K562 (cell line): ENCODE data around the gene PPT1. TPM values are rescaled to one million over a fixed set of nuclear protein-coding genes. Genes with fewer than 3 reads are reported as not detected.
A peak's percentile ranks its signal among the peaks of the same experiment; 100 is the strongest.

Experiments used
- ATAC-seq: fragments of 200-7000 bp; cut with Tn5 transposase; 3 replicates; pipeline ENCODE4 v1.9.1; 2020; ENCODE audit warnings: moderate library complexity
- BruUV-seq: library from RNA; stranded (reverse); fragments of 400-500 nt; replicated peaks from 2 replicates; lab custom pipeline; 2021; lab: Mats Ljungman, UMichigan
- CTCF ChIA-PET: fragments of 300-600 bp; formaldehyde crosslinking; extraction: SDS; loops from one replicate; lab custom pipeline; 2021; ENCODE audit warnings: low intra/inter-chr PET ratio; lab: Yijun Ruan, JAX
- POLR2A ChIA-PET: fragments of 300-600, 350-650 bp; sonication (Branson Sonifier 250); formaldehyde crosslinking; extraction: SDS; loops from one replicate; lab custom pipeline; 2021; ENCODE audit warnings: antibody characterized with exemption, inconsistent platforms; lab: Yijun Ruan, JAX
- DNase-seq, 4 experiments: peaks; one replicate each; pipeline versions ENCODE4 v3.0.0 to v3.0.0-alpha.2; 2011 to 2018; ENCODE audit warnings: low spot score in 3 of 4, mixed read lengths in 3 of 4; ENCODE audit errors: extremely low read depth in 1 of 4
- FAIRE-seq: peaks from 2 replicates; lab custom pipeline; 2011; peaks lifted over from hg19 to GRCh38; lab: Jason Lieb, UNC
- H2AFZ ChIP-seq: 2 replicates; pipeline ENCODE4 v1.6.0; 2011; ENCODE audit warnings: low read depth, low read length, control low read depth, inconsistent platforms
- H3K27ac ChIP-seq: fragments of 200-600 bp; 3 replicates; pipeline ENCODE4 v1.8.0; 2011; ENCODE audit warnings: low read depth, mild to moderate bottlenecking, control low read depth, inconsistent platforms, low read length, moderate library complexity, mixed read lengths; ENCODE audit errors: extremely low read depth
- H3K27me3 ChIP-seq, 2 experiments: fragments of 300-600 bp in 1 of 2; 2 replicates in 1 of 2; 3 replicates in 1 of 2; pipeline versions ENCODE4 v1.6.0 to v1.8.0; 2011; ENCODE audit warnings: inconsistent platforms in 2 of 2, low read length in 2 of 2, mild to moderate bottlenecking in 1 of 2, mixed read lengths in 1 of 2, moderate library complexity in 1 of 2; ENCODE audit not compliant: control insufficient read depth in 2 of 2, insufficient read depth in 2 of 2
- H3K36me3 ChIP-seq: fragments of 300-600 bp; 3 replicates; pipeline ENCODE4 v1.8.0; 2011; ENCODE audit warnings: mild to moderate bottlenecking, low read length, inconsistent platforms; ENCODE audit not compliant: control insufficient read depth, insufficient read depth
- H3K4me1 ChIP-seq, 2 experiments: fragments of 200-600 bp in 1 of 2; replicated peaks in 1 of 2; 2 replicates in 1 of 2; 3 replicates in 1 of 2; pipeline versions ENCODE4 v1.5.1 to v1.8.0; 2011; ENCODE audit warnings: inconsistent platforms in 2 of 2, low read length in 2 of 2, mild to moderate bottlenecking in 1 of 2, mixed read lengths in 1 of 2, moderate library complexity in 1 of 2; ENCODE audit not compliant: control insufficient read depth in 2 of 2, insufficient read depth in 2 of 2
- H3K4me2 ChIP-seq: 2 replicates; pipeline ENCODE4 v1.6.1; 2011; ENCODE audit warnings: low read length, control low read depth, inconsistent platforms, mixed read lengths; ENCODE audit not compliant: insufficient read depth
- H3K4me3 ChIP-seq: fragments of 200-600 bp; sonication (generic), shearing (Covaris generic); 2 replicates; pipeline ENCODE4 v1.5.1; 2016; ENCODE audit warnings: control low read depth, inconsistent platforms
- H3K79me2 ChIP-seq: fragments of 200-600 bp; 3 replicates; pipeline ENCODE4 v1.8.0; 2011; ENCODE audit warnings: low read length, inconsistent platforms; ENCODE audit not compliant: control insufficient read depth, insufficient read depth
- H3K9ac ChIP-seq, 2 experiments: 2 replicates each; pipeline versions ENCODE4 v1.6.0 to v1.6.1; 2011; ENCODE audit warnings: low read depth in 2 of 2, low read length in 2 of 2, control low read depth in 1 of 2, inconsistent platforms in 1 of 2, mild to moderate bottlenecking in 1 of 2, mixed read lengths in 1 of 2; ENCODE audit not compliant: insufficient read depth in 1 of 2
- H3K9me1 ChIP-seq: one replicate; pipeline ENCODE4 v1.6.0; 2011; ENCODE audit warnings: inconsistent platforms, mild to moderate bottlenecking, low read length, moderate library complexity; ENCODE audit not compliant: control insufficient read depth, insufficient read depth
- H3K9me3 ChIP-seq: replicated peaks from 2 replicates; pipeline ENCODE4 v1.5.1; 2011; ENCODE audit warnings: low read depth, low read length, inconsistent platforms; ENCODE audit not compliant: control insufficient read depth, insufficient read depth
- H4K20me1 ChIP-seq: replicated peaks from 2 replicates; pipeline ENCODE4 v1.6.1; 2011; ENCODE audit warnings: low read length, inconsistent platforms, mixed read lengths; ENCODE audit not compliant: control insufficient read depth, insufficient read depth
- BCOR ChIP-seq: fragments of 450-650 bp; IDR thresholded peaks from 2 replicates; pipeline ENCODE4 v1.6.1; 2016
- CAMTA2 ChIP-seq: fragments of 250-450 bp; sonication (Bioruptor Pico); conservative IDR thresholded peaks from 2 replicates; pipeline ENCODE4 v1.5.1; 2022
- DIDO1 ChIP-seq: fragments of 450-650 bp; IDR thresholded peaks from 2 replicates; pipeline ENCODE4 v1.6.1; 2016; ENCODE audit warnings: low read depth, missing biosample characterization, missing genetic modification characterization
- LEF1 ChIP-seq: fragments of 450-650 bp; IDR thresholded peaks from 2 replicates; pipeline ENCODE4 v1.6.1; 2016; ENCODE audit warnings: mild to moderate bottlenecking
- MTA1 ChIP-seq: fragments of 450-650 bp; IDR thresholded peaks from 2 replicates; pipeline ENCODE4 v1.6.1; 2017; ENCODE audit warnings: borderline replicate concordance
- NR1H2 ChIP-seq: sonication (generic); formaldehyde crosslinking; IDR thresholded peaks from 2 replicates; pipeline ENCODE4 v1.4.0; 2020; ENCODE audit warnings: mild to moderate bottlenecking, missing genetic modification reagents
- PHTF2 ChIP-seq: fragments of 250-450 bp; sonication (Bioruptor Pico); IDR thresholded peaks from 2 replicates; pipeline ENCODE4 v1.5.0; 2021; ENCODE audit warnings: mild to moderate bottlenecking
- SMARCE1 ChIP-seq: fragments of 450-650 bp; IDR thresholded peaks from 2 replicates; pipeline ENCODE4 v1.7.1; 2016; ENCODE audit warnings: mild to moderate bottlenecking
- SOX6 ChIP-seq: fragments of 450-650 bp; IDR thresholded peaks from 2 replicates; pipeline ENCODE4 v1.6.1; 2014; ENCODE audit warnings: mild to moderate bottlenecking
- STAG1 ChIP-seq: sonication (generic); formaldehyde crosslinking; IDR thresholded peaks from 2 replicates; pipeline ENCODE4 v1.5.0; 2020; ENCODE audit warnings: missing genetic modification reagents, borderline replicate concordance
- TCF3 ChIP-seq: sonication (generic); formaldehyde crosslinking; IDR thresholded peaks from 2 replicates; pipeline ENCODE4 v1.4.0; 2020; ENCODE audit warnings: mild to moderate bottlenecking, missing genetic modification reagents
- WGBS: fragments of 100-300 bp; shearing (Covaris generic); methylation state at CpG from one replicate; pipeline ENCODE4 v1.1.6; 2016; ENCODE audit warnings: low coverage, mixed read lengths; ENCODE audit not compliant: insufficient coverage; ENCODE audit errors: missing lambda C conversion rate; 5-methylcytosine and 5-hydroxymethylcytosine counted together
- in situ Hi-C: fragments of 300-500 bp; cut with MboI; formaldehyde crosslinking; loops from 4 replicates; pipeline ENCODE4 v1.15.0; 2018; ENCODE audit warnings: inconsistent platforms, mixed read lengths
- intact Hi-C: fragments of 100-400 bp; cut with micrococcal nuclease; formaldehyde crosslinking; loops from 2 replicates; pipeline ENCODE4 v1.14.2; 2022
- polyA plus RNA-seq, 8 experiments: library from polyadenylated mRNA; depleted of rRNA in 4 of 8; stranded (reverse) in 5 of 8; unstranded in 3 of 8; fragments of >200 nt; fragmentation: Nextera tagmentation in 2 of 8; fragmentation: Illumina TruSeq in 1 of 8; extraction: Ambion mirVana in 2 of 8; extraction: Trizol in 1 of 8; gene quantifications; 2 replicates each; pipeline versions ENCODE4 v1.2.1 to v1.2.3, GENCODE V29; 2011 to 2014; ENCODE audit warnings: inconsistent platforms in 1 of 8, missing spikeins in 1 of 8
- total RNA-seq, 7 experiments: library from RNA; depleted of rRNA in 6 of 7; stranded (reverse); fragments of >200 nt in 6 of 7; fragmentation: Illumina TruSeq in 2 of 7; extraction: Trizol in 2 of 7; gene quantifications; 2 replicates each; pipeline versions ENCODE4 v1.2.1 to v1.2.3, GENCODE V29; 2011 to 2021; ENCODE audit warnings: low replicate concordance in 1 of 7
- TF ChIP-seq, protein P1 (sequence below), 2 experiments: fragments of 450-650 bp; formaldehyde crosslinking in 1 of 2; IDR thresholded peaks; 2 replicates each; pipeline versions ENCODE4 v1.4.0 to v1.6.1; 2014 to 2020; ENCODE audit warnings: mild to moderate bottlenecking in 2 of 2, borderline replicate concordance in 1 of 2, low read depth in 1 of 2

PPT1 gene
- total and polyA plus RNA-seq, 9 of the 15 experiments (the other 6 are each of a cell fraction or from before 2014, with no cell fraction given) = 72.2 to 285 (median 143) TPM

DNA sequence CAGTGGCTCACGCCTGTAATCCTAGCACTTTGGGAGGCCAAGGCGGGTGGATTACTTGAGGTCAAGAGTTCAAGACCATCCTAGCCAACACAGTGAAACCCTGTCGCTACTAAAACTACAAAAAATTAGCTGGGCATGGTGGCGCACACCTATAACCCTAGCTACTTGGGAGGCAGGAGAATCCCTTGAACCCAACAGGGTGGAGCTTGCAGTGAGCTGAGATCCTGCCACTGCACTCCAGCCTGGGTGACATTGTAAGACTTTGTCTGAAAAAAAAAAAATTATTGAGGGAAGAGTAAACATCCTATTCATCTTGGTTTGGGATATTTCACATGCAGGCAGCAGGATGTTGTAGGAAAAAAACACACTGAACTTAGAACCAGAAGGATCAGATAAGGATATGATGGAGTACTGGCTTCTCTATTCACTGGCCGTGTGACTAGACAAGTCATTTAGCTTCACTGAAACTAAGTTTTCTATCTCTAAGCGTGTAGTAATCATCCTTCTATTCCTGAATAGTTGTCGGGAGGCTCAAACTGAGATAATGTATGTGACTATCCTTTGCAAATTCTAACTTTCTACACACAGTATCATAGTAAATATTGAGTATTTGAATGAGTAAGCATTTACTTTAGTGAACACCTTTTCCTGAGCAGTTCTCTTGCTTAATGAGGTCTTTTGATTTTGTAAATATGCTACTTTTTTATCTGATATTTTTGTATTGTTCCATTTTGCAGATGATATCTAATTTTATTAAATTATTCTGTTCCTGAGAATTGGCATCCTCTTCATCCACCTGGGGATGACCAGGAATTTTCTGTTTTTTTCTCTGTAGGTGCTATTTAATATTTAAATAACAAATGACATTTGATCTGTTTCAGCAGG, 38.4 kb downstream of the PPT1 start (continued):
- TF ChIP-seq PHTF2 (CRISPR knock-in tag) = no peak
- TF ChIP-seq MTA1 = peak; percentile 12; the same call in 1 of the 2 replicates
- peak; percentile 45; the same call in 1 of the 2 replicates for TF ChIP-seq SMARCE1
- 0 out of 2 replicates have a peak, but pooled peaks have one; percentile 27 for TF ChIP-seq CAMTA2 (CRISPR knock-in tag)
- peak; percentile 6; the same call in 1 of the 2 replicates for TF ChIP-seq TCF3 (CRISPR knock-in tag)
- 0 out of 2 replicates have a peak, but pooled peaks have one; percentile 58 for TF ChIP-seq NR1H2 (CRISPR knock-in tag)
- no peak for TF ChIP-seq STAG1 (CRISPR knock-in tag)
- TF ChIP-seq SOX6 = peak; percentile 53; the same call in 1 of the 2 replicates
- peak; percentile 64 for TF ChIP-seq BCOR
- TF ChIP-seq, all 486 proteins: peak for 65

DNA sequence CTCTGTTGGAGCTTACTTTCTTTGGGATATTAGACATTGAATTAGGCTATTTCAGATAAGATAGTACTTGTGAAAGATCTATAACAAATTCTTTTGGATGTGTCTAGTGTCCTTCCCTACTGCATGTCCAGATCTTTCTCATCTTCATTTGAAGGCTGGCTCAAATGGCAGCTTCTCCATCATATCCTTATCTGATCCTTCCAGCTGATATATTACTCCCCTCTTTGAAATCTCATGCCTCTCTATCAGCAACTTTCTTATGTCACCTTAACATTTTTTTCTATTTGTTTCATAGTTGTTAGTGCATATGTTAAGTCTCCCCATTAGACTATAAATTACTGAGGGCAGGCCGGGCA, 39.0 kb downstream of the PPT1 start:
- Histone ChIP-seq H3K9me1 (no peaks in the 10 kb centered on the region), H3K27me3 (no peaks in the 10 kb centered on the region; a peak in 1 of 5 replicates), H2AFZ (no peak overlapping the region), H3K4me1 (peaks cover 34 to 79% of the 10 kb centered on the region in 2 experiments), H3K9ac (peak overlapping the region in 1 of 2 experiments; percentile 74; a peak in 2 of 4 replicates), H4K20me1 (no peaks in the 10 kb centered on the region), H3K4me3 (no peak overlapping the region; the same call in 1 of the 2 replicates), H3K27ac (peak overlapping the region; percentile 92), H3K9me3 (no peaks in the 10 kb centered on the region), H3K4me2 (peak overlapping the region; percentile 50), H3K79me2 (peaks cover 82% of the 10 kb centered on the region), H3K36me3 (peaks cover 51% of the 10 kb centered on the region)
- BruUV-seq = no TSS peak
- ChIA-PET POLR2A (interaction anchor here (0.6 to 6.2 kb wide), 19 partner anchors 8 to 736 kb away, joined by 3 to 64 read pairs (median 4); partner anchors contain the start of genes CAP1 and SMAP2), CTCF (no interaction called here)
- intact Hi-C loops = no loop called here
- DNase-seq = peak in 3 of 4 experiments; percentile 43 to 61 (median 60)
- ATAC-seq = peak; percentile 1; the same call in 1 of the 3 replicates
- FAIRE-seq = no peak
- 0% methylated on average over 1 of the region's 1 CpG for WGBS
- in situ Hi-C loops = no loop called here
- TF ChIP-seq LEF1 = peak; percentile 27
- TF ChIP-seq, protein P1, sequence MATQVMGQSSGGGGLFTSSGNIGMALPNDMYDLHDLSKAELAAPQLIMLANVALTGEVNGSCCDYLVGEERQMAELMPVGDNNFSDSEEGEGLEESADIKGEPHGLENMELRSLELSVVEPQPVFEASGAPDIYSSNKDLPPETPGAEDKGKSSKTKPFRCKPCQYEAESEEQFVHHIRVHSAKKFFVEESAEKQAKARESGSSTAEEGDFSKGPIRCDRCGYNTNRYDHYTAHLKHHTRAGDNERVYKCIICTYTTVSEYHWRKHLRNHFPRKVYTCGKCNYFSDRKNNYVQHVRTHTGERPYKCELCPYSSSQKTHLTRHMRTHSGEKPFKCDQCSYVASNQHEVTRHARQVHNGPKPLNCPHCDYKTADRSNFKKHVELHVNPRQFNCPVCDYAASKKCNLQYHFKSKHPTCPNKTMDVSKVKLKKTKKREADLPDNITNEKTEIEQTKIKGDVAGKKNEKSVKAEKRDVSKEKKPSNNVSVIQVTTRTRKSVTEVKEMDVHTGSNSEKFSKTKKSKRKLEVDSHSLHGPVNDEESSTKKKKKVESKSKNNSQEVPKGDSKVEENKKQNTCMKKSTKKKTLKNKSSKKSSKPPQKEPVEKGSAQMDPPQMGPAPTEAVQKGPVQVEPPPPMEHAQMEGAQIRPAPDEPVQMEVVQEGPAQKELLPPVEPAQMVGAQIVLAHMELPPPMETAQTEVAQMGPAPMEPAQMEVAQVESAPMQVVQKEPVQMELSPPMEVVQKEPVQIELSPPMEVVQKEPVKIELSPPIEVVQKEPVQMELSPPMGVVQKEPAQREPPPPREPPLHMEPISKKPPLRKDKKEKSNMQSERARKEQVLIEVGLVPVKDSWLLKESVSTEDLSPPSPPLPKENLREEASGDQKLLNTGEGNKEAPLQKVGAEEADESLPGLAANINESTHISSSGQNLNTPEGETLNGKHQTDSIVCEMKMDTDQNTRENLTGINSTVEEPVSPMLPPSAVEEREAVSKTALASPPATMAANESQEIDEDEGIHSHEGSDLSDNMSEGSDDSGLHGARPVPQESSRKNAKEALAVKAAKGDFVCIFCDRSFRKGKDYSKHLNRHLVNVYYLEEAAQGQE (IDR thresholded peaks at IDR 0.05; ENCODE audit: borderline replicate concordance) = peak; percentile 5; the same call in 1 of the 2 replicates
- TF ChIP-seq, protein P1 (CRISPR knock-in tag; IDR thresholded peaks at IDR 0.05; ENCODE audit: low read depth) = no peak
- TF ChIP-seq DIDO1 (tag) = no peak
